Chondrocyte (in vitro differentiated cells): Measurements from ENCODE around the gene FGD3. TPM values are rescaled to one million over a fixed set of nuclear protein-coding genes. Genes with fewer than 3 reads are reported as not detected.
A peak's percentile ranks its signal among the peaks of the same experiment; 100 is the strongest.

Source experiments
- DNase-seq: peaks from one replicate; pipeline ENCODE4 v3.0.0; 2021; ENCODE audit warnings: mixed read lengths, low spot score
- H3K27ac Mint-ChIP-seq: one replicate; pipeline ENCODE4 v1.8.0; 2021; ENCODE audit warnings: mild to moderate bottlenecking, moderate library complexity, mixed read lengths; ENCODE audit not compliant: unreplicated experiment
- H3K27me3 Mint-ChIP-seq: 2 replicates; pipeline ENCODE4 v1.8.0; 2021; ENCODE audit warnings: low read depth, mixed read lengths
- H3K36me3 Mint-ChIP-seq: 2 replicates; pipeline ENCODE4 v1.8.0; 2021; ENCODE audit warnings: low read depth, mixed read lengths
- H3K4me1 Mint-ChIP-seq: 2 replicates; pipeline ENCODE4 v1.8.0; 2021; ENCODE audit warnings: low read depth, mild to moderate bottlenecking, mixed read lengths
- H3K4me3 Mint-ChIP-seq: one replicate; pipeline ENCODE4 v1.8.0; 2021; ENCODE audit warnings: mild to moderate bottlenecking, moderate library complexity, mixed read lengths; ENCODE audit not compliant: unreplicated experiment
- H3K9me3 Mint-ChIP-seq: 2 replicates; pipeline ENCODE4 v1.8.0; 2021; ENCODE audit warnings: low read depth, mixed read lengths
- CTCF ChIP-seq: fragments of 200-600 bp; sonication (generic); IDR thresholded peaks from 2 replicates; pipeline ENCODE4 v1.5.0; 2021; ENCODE audit warnings: antibody characterized with exemption, mild to moderate bottlenecking, moderate library complexity
- total RNA-seq: library from RNA; stranded (reverse); gene quantifications from 3 replicates; pipeline ENCODE4 v1.2.1, GENCODE V29; 2021

FGD3 gene
- total RNA-seq, 1 donor from 2014 or later: not detected

GRCh38 chr9:92950359-92950955, 3.1 kb downstream of the FGD3 start:
- peaks cover 3% of the 10 kb centered on the region for H3K36me3 Mint-ChIP-seq
- peaks cover 23% of the 10 kb centered on the region for H3K27me3 Mint-ChIP-seq
- peaks cover 20% of the 10 kb centered on the region for H3K4me1 Mint-ChIP-seq
- H3K9me3 Mint-ChIP-seq: no peaks in the 10 kb centered on the region
- H3K4me3 Mint-ChIP-seq: no peak overlapping the region
- TF ChIP-seq CTCF: no peak
- H3K27ac Mint-ChIP-seq: no peak overlapping the region
- no peak for DNase-seq

- Mint-ChIP-seq H3K4me3 (no peak overlapping the region), H3K27me3 (peaks cover 14% of the 10 kb centered on the region)
Observed at GRCh38 chr9:92952906-92953610, 5.7 kb downstream of the FGD3 start.

GRCh38 chr9:92954049-92954861, 6.9 kb downstream of the FGD3 start:
- Mint-ChIP-seq H3K9me3 (no peaks in the 10 kb centered on the region), H3K4me3 (no peak overlapping the region), H3K27ac (no peak overlapping the region), H3K4me1 (peaks cover 13% of the 10 kb centered on the region), H3K27me3 (peaks cover 6% of the 10 kb centered on the region), H3K36me3 (no peaks in the 10 kb centered on the region)
- DNase-seq: peak; percentile 78
- no peak for TF ChIP-seq CTCF

More at GRCh38 chr9:92952906-92953610, 5.7 kb downstream of the FGD3 start:
- H3K4me1 Mint-ChIP-seq: peaks cover 13% of the 10 kb centered on the region
- H3K9me3 Mint-ChIP-seq: no peaks in the 10 kb centered on the region
- no peaks in the 10 kb centered on the region for H3K36me3 Mint-ChIP-seq
- DNase-seq: no peak
- TF ChIP-seq CTCF: no peak
- no peak overlapping the region for H3K27ac Mint-ChIP-seq

GRCh38 chr9:92954886-92955285, 7.6 kb downstream of the FGD3 start:
- H3K4me3 Mint-ChIP-seq: no peak overlapping the region
- H3K36me3 Mint-ChIP-seq: no peaks in the 10 kb centered on the region
- H3K9me3 Mint-ChIP-seq: no peaks in the 10 kb centered on the region
- no peak for DNase-seq
- H3K4me1 Mint-ChIP-seq: peaks cover 13% of the 10 kb centered on the region
- TF ChIP-seq CTCF: no peak
- peaks cover 4% of the 10 kb centered on the region for H3K27me3 Mint-ChIP-seq
- no peak overlapping the region for H3K27ac Mint-ChIP-seq

- no peak overlapping the region for H3K27ac Mint-ChIP-seq
- TF ChIP-seq CTCF: no peak
- peaks cover 9% of the 10 kb centered on the region for H3K9me3 Mint-ChIP-seq
- DNase-seq: no peak
- no peaks in the 10 kb centered on the region for H3K36me3 Mint-ChIP-seq
- no peaks in the 10 kb centered on the region for H3K4me1 Mint-ChIP-seq
- H3K4me3 Mint-ChIP-seq: no peak overlapping the region
- H3K27me3 Mint-ChIP-seq: peaks cover 6% of the 10 kb centered on the region
Observed at GRCh38 chr9:92960561-92961290, 13.4 kb downstream of the FGD3 start.
